ENCODE data around the gene AURKAIP1.

DNA sequence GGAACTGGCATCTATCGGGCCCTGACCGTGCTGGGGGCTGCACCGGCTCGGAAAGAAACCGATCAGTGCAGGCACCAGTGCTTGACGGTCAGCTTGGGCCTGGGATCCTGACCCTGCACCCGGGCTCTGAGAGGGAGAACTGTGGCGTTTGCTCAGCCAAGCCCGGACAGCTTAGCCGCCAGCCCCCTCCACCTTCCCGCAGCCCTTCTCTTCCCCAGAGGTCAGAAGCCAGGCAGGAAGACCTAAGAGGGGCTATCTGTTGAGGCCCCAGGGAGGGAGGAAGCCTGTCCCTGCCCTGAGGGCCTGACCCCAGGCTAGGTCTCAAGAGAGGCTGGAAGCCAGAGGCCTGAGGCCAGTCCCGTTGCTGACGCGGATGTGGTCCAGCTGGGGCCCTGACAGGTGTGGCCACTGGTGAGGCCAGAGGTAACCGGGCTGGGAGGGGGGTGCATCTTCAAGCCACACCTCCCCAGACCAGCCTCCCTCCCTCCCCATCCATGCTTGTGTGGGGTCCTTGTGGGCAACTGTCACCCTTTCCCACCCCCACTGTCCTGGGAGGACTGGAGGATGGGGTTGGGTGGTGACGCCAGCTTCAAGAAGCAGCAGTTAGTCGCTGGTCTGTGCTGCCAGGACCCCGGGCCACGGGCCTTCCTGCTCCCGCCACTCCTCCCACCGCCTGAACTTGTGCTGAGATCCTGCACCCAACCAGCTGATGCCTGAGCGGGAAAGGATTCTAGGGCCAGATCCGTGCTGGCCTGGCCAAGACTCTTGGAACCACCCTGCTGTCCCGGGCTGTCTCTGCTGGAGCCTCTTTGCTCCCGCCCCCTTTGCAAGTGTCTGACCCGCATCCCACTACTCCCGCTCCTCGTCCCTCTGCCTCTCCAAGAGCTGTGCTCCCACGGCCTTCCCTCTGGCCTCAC is 23.2 kb downstream of the AURKAIP1 start:
- TF ChIP-seq, protein P1, sequence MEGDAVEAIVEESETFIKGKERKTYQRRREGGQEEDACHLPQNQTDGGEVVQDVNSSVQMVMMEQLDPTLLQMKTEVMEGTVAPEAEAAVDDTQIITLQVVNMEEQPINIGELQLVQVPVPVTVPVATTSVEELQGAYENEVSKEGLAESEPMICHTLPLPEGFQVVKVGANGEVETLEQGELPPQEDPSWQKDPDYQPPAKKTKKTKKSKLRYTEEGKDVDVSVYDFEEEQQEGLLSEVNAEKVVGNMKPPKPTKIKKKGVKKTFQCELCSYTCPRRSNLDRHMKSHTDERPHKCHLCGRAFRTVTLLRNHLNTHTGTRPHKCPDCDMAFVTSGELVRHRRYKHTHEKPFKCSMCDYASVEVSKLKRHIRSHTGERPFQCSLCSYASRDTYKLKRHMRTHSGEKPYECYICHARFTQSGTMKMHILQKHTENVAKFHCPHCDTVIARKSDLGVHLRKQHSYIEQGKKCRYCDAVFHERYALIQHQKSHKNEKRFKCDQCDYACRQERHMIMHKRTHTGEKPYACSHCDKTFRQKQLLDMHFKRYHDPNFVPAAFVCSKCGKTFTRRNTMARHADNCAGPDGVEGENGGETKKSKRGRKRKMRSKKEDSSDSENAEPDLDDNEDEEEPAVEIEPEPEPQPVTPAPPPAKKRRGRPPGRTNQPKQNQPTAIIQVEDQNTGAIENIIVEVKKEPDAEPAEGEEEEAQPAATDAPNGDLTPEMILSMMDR (IDR thresholded peaks at IDR 0.05) = no peak
- TF ChIP-seq POLR2A (IDR thresholded peaks at IDR 0.05) = no peak
